PC-3 (cell line): ENCODE measurements around the gene ASPSCR1. TPM values are rescaled to one million over a fixed set of nuclear protein-coding genes. Genes with fewer than 3 reads are reported as not detected.
A peak's percentile ranks its signal among the peaks of the same experiment; 100 is the strongest.

ENCODE experiments used
- ATAC-seq: fragments of 200-7000 bp; cut with Tn5 transposase; 2 replicates; pipeline ENCODE4 v1.9.1; 2020; ENCODE audit warnings: mild to moderate bottlenecking, moderate library complexity
- BruUV-seq: library from RNA; stranded (reverse); fragments of 400-500 nt; replicated peaks from 2 replicates; lab custom pipeline; 2021; lab: Mats Ljungman, UMichigan
- CTCF ChIA-PET: fragments of 300-600 bp; sonication (Branson Sonifier 250); formaldehyde crosslinking; loops from one replicate; lab custom pipeline; 2022; ENCODE audit warnings: antibody characterized with exemption; lab: Charles Lee
- POLR2A ChIA-PET: fragments of 300-600 bp; sonication (Branson Sonifier 250); formaldehyde crosslinking; loops from one replicate; lab custom pipeline; 2022; ENCODE audit warnings: antibody characterized with exemption; ENCODE audit not compliant: unreplicated experiment; lab: Charles Lee
- DNase-seq: peaks from one replicate; pipeline ENCODE4 v3.0.0-alpha.2; 2015
- H2AFZ ChIP-seq: fragments of 300-600 bp; sonication (generic); 2 replicates; pipeline ENCODE4 v1.6.0; 2016; ENCODE audit warnings: antibody characterized with exemption, low read length
- H3F3A ChIP-seq: fragments of 300-600 bp; sonication (generic); one replicate; pipeline ENCODE4 v1.6.0; 2017; ENCODE audit warnings: antibody characterized with exemption, low read length, control low read depth, mild to moderate bottlenecking; ENCODE audit not compliant: unreplicated experiment
- H3K27ac ChIP-seq: fragments of 300-600 bp; sonication (generic); 2 replicates; pipeline ENCODE4 v1.5.1; 2016; ENCODE audit warnings: mild to moderate bottlenecking, low read length
- H3K27me3 ChIP-seq: fragments of 300-600 bp; sonication (generic); 2 replicates; pipeline ENCODE4 v1.6.1; 2016; ENCODE audit warnings: low read length, mixed read lengths
- H3K36me3 ChIP-seq: fragments of 300-600 bp; sonication (generic); 2 replicates; pipeline ENCODE4 v1.6.1; 2016; ENCODE audit warnings: low read depth, mixed run types, low read length, mixed read lengths
- H3K4me1 ChIP-seq: fragments of 300-600 bp; sonication (generic); 2 replicates; pipeline ENCODE4 v1.5.1; 2016; ENCODE audit warnings: low read length; ENCODE audit not compliant: insufficient read depth
- H3K4me2 ChIP-seq: fragments of 300-600 bp; sonication (generic); 2 replicates; pipeline ENCODE4 v1.6.0; 2016; ENCODE audit warnings: low read length
- H3K4me3 ChIP-seq: fragments of 300-600 bp; sonication (generic); 2 replicates; pipeline ENCODE4 v1.5.1; 2016; ENCODE audit warnings: mild to moderate bottlenecking, low read length, mixed read lengths
- H3K79me2 ChIP-seq: fragments of 300-600 bp; sonication (generic); 2 replicates; pipeline ENCODE4 v1.6.1; 2017; ENCODE audit warnings: low read length, mixed read lengths
- H3K9ac ChIP-seq: fragments of 300-600 bp; sonication (generic); 2 replicates; pipeline ENCODE4 v1.6.0; 2016; ENCODE audit warnings: mild to moderate bottlenecking, low read length
- H3K9me2 ChIP-seq: fragments of 300-600 bp; sonication (generic); replicated peaks from 2 replicates; pipeline ENCODE4 v1.6.1; 2016; ENCODE audit warnings: mixed run types, low read length, mixed read lengths
- H3K9me3 ChIP-seq: fragments of 300-600 bp; sonication (generic); 2 replicates; pipeline ENCODE4 v1.6.1; 2016; ENCODE audit warnings: low read length, mixed read lengths
- H4K20me1 ChIP-seq: fragments of 300-600 bp; sonication (generic); 2 replicates; pipeline ENCODE4 v1.6.1; 2016; ENCODE audit warnings: low read length, mixed read lengths
- CTCF ChIP-seq: fragments of 300-600 bp; sonication (generic); conservative IDR thresholded peaks from 2 replicates; pipeline ENCODE4 v1.5.1; 2017; ENCODE audit warnings: antibody characterized with exemption, low read depth, mild to moderate bottlenecking, low read length
- EZH2 ChIP-seq: fragments of 300-600 bp; sonication (generic); IDR thresholded peaks from one replicate; pipeline ENCODE4 v1.6.1; 2017; ENCODE audit warnings: antibody characterized with exemption, mild to moderate bottlenecking, low read length; ENCODE audit not compliant: unreplicated experiment
- EZH2phosphoT487 ChIP-seq: fragments of 300-600 bp; sonication (generic); IDR thresholded peaks from 2 replicates; pipeline ENCODE4 v1.6.1; 2018; ENCODE audit warnings: mild to moderate bottlenecking, antibody characterized with exemption, low read length, borderline replicate concordance
- intact Hi-C: fragments of 100-400 bp; cut with micrococcal nuclease; formaldehyde crosslinking; loops from 2 replicates; pipeline ENCODE4 v1.9.0; 2023
- total RNA-seq: library from RNA; depleted of rRNA; stranded (reverse); fragments of >200 nt; gene quantifications from 2 replicates; pipeline ENCODE4 v1.2.3, GENCODE V29; 2014

The ASPSCR1 gene
- total RNA-seq, 1 experiment from 2014 or later: 31.5 TPM

- no peak overlapping the region for H2AFZ ChIP-seq
- peak overlapping the region; percentile 20 for H3K27ac ChIP-seq
- peak overlapping the region; percentile 99 for H3K4me2 ChIP-seq
- no peaks in the 10 kb centered on the region for H3K9me2 ChIP-seq
- BruUV-seq: TSS peak; percentile 55
- H3K4me1 ChIP-seq: peaks cover 17% of the 10 kb centered on the region
- no peaks in the 10 kb centered on the region for H3K27me3 ChIP-seq
- no peak for TF ChIP-seq EZH2phosphoT487
- TF ChIP-seq CTCF: no peak
- TF ChIP-seq EZH2: no peak
- H3K36me3 ChIP-seq: peaks cover 26% of the 10 kb centered on the region
- H3K4me3 ChIP-seq: peak overlapping the region; percentile 94
- ChIA-PET POLR2A (interaction anchor here (0.5 to 0.7 kb wide), 3 partner anchors 13 to 138 kb away, joined by 3 to 5 read pairs (median 4); partner anchors contain the start of genes DCXR, GPS1 and RFNG), CTCF (interaction anchor here (1.1 kb wide), 1 partner anchor 27 kb away, joined by 3 read pairs; the partner anchor contains the start of gene DCXR)
- H3K9me3 ChIP-seq: no peaks in the 10 kb centered on the region
- H4K20me1 ChIP-seq: no peaks in the 10 kb centered on the region
- H3F3A ChIP-seq: no peaks in the 10 kb centered on the region
- intact Hi-C loops: no loop called here
- H3K9ac ChIP-seq: peak overlapping the region; percentile 99
- H3K79me2 ChIP-seq: peaks cover 29% of the 10 kb centered on the region
- peak; percentile 51 for ATAC-seq
- DNase-seq: peak; percentile 48
Observed at GRCh38 chr17:82064433-82065192, 87.2 kb downstream of the ASPSCR1 start.

GRCh38 chr17:82065193-82065637 is 87.8 kb downstream of the ASPSCR1 start:
- CTCF ChIA-PET: interaction anchor here (0.5 to 1.1 kb wide), 2 partner anchors 14 to 27 kb away, joined by 3 read pairs; partner anchors contain the start of gene DCXR
- peak overlapping the region; percentile 99 for H3K9ac ChIP-seq
- TF ChIP-seq CTCF (no peak), EZH2phosphoT487 (no peak), EZH2 (no peak)
- H4K20me1 ChIP-seq: no peaks in the 10 kb centered on the region
- H3K9me2 ChIP-seq: no peaks in the 10 kb centered on the region
- H3K9me3 ChIP-seq: no peaks in the 10 kb centered on the region
- DNase-seq: no peak
- no peaks in the 10 kb centered on the region for H3K27me3 ChIP-seq
- BruUV-seq: no TSS peak
- no peak overlapping the region for H2AFZ ChIP-seq
- intact Hi-C loops: no loop called here
- peaks cover 20% of the 10 kb centered on the region for H3K36me3 ChIP-seq
- H3K4me2 ChIP-seq: peak overlapping the region; percentile 99
- POLR2A ChIA-PET: interaction anchor here (0.5 to 0.7 kb wide), 3 partner anchors 13 to 137 kb away, joined by 3 to 5 read pairs (median 4); partner anchors contain the start of genes DCXR, GPS1 and RFNG
- H3K4me1 ChIP-seq: peaks cover 17% of the 10 kb centered on the region
- H3F3A ChIP-seq: no peaks in the 10 kb centered on the region
- H3K4me3 ChIP-seq: peak overlapping the region; percentile 94
- H3K27ac ChIP-seq: peak overlapping the region; percentile 20
- ATAC-seq: peak; percentile 43
- peaks cover 29% of the 10 kb centered on the region for H3K79me2 ChIP-seq
